IPS-18a (cell line): Measurements from ENCODE around the gene SYN1.

Experiments
- H3K27ac ChIP-seq: one replicate; pipeline ENCODE4 v1.5.1; 2013; ENCODE audit warnings: low read length
- H3K27me3 ChIP-seq: one replicate; pipeline ENCODE4 v1.6.1; 2013; ENCODE audit warnings: mild to moderate bottlenecking, low read length; ENCODE audit not compliant: control insufficient read depth, insufficient read depth
- H3K36me3 ChIP-seq: one replicate; pipeline ENCODE4 v1.6.1; 2013; ENCODE audit warnings: low read depth, low read length; ENCODE audit not compliant: control insufficient read depth
- H3K4me1 ChIP-seq: one replicate; pipeline ENCODE4 v1.6.1; 2013; ENCODE audit warnings: low read depth, low read length; ENCODE audit not compliant: control insufficient read depth
- H3K4me3 ChIP-seq: one replicate; pipeline ENCODE4 v1.5.1; 2013; ENCODE audit warnings: low read length
- H3K9ac ChIP-seq: one replicate; pipeline ENCODE4 v1.6.1; 2013; ENCODE audit warnings: mild to moderate bottlenecking, low read length, moderate library complexity
- H3K9me3 ChIP-seq: one replicate; pipeline ENCODE4 v1.6.1; 2013; ENCODE audit warnings: low read depth, low read length; ENCODE audit not compliant: control insufficient read depth

The SYN1 gene

DNA sequence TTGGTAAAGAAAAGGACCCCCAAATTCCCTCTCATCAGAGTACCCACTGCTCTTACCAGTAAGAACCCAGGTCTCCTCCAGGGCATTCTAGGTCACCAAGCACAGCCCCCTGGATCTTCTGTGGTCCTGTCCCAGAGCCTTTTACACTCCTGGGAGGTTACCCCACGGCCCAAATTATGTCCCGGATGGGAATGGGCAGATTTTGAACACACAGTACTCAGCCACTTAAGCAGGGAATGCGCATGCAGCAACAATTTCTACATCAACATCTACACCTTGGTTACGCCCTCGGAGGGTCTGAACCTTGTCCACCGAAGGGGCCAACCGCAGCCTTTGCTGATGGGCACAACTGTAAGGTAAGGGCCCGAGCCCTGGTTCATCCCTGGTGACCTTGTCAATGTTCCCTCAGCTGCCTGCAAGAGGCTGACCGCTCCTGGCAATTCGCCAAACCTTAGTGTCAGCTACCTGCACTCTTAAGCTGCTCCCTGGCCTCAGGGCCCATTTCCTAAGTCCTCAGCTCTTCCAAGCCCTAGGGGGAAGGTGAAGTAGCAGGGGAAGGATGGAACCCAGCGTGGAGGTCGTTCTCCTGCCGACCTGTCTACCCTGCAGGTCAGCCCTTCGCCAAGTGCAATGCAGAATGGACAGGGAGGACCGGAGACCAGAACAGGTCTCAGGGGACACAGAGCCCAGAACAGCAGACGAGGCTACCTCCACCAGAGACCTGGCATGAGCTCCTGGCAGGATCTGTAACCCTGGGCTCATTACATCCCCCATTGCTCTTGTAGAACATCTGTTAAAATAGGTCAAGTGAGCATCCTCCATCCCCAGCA lies 31.5 kb downstream of the SYN1 start:
- Histone ChIP-seq H3K27me3 (no peaks in the 10 kb centered on the region), H3K4me1 (no peaks in the 10 kb centered on the region), H3K4me3 (no peak overlapping the region), H3K36me3 (no peaks in the 10 kb centered on the region), H3K9ac (no peak overlapping the region), H3K27ac (no peak overlapping the region), H3K9me3 (peaks cover 8% of the 10 kb centered on the region)

DNA sequence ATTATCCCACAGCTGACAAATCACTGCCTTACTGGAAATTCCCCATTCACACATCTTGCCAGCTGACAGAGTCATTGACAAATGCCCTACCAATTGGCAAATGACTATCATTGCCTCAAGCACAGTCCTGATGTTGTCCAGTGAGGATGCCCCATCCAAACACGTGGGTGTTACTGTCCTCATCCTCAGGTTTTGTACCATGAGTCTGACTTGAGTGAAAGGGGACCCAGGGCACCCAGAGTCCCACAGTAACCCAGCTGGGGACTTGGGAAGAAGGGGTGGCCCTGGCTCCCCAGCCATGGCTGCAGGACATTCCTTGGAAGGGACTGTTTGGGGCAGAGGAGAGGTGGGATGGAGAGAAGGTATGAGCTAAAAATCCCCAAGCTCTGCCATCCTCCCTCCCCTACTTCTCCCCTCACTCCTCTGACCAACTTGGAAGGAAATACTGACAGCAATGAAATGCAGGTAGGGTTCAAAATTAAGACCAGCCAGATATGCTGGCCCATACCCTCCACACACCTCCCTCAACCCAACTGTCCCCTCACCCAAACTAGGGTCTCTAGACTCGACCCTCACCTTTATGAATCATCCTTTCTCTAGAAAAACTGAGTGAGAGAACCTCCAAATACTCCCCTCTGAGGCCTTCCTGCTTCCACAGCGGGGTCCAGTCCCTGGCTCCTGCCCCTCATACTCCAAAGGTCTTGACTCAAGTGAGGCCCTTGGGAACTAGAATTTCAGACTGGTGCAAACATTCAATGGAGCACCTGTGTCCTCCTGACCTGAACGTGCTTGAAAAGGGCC lies 32.4 kb downstream of the SYN1 start:
- Histone ChIP-seq H3K9ac (no peak overlapping the region), H3K36me3 (no peaks in the 10 kb centered on the region), H3K27ac (no peak overlapping the region), H3K4me3 (no peak overlapping the region), H3K9me3 (peaks cover 8% of the 10 kb centered on the region), H3K27me3 (no peaks in the 10 kb centered on the region), H3K4me1 (no peaks in the 10 kb centered on the region)

DNA sequence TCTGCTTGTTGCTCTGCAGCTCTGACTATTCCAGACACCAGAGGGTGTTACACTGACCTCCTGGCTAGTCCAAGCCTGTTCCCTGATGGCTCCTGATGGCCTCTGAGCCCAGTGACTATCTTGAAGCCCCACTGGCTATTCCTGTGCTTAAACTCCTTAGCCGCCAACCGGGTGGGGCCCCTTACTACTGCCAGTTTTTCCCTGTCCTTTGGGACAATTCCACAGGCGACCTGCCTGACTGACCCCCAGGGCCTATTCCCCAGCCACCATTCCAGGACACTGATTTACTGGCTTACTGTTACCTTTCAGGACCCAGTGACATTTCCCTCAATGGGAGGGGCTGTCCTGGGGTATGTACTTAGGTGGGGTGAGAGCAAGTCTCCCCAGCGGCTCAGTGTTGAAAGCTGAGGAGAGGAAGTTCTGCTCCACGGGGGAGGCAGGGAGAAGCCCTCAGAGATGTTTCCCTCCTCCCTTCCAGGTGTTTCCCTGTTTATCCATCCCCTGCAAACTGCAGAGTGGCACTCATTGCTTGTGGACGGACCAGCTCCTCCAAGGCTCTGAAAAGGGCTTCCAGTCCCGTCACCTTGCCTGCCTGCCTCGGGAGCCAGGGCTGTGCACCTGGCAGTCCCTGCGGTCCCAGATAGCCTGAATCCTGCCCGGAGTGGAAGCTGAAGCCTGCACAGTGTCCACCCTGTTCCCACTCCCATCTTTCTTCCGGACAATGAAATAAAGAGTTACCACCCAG lies 33.4 kb downstream of the SYN1 start:
- Histone ChIP-seq H3K9ac (no peak overlapping the region), H3K9me3 (peaks cover 8% of the 10 kb centered on the region), H3K27ac (no peak overlapping the region), H3K4me3 (no peak overlapping the region), H3K36me3 (no peaks in the 10 kb centered on the region), H3K4me1 (no peaks in the 10 kb centered on the region), H3K27me3 (no peaks in the 10 kb centered on the region)

GRCh38 chrX:47585273-47585672 lies 34.4 kb downstream of the SYN1 start:
- no peak overlapping the region for H3K4me3 ChIP-seq
- H3K27ac ChIP-seq: no peak overlapping the region
- no peaks in the 10 kb centered on the region for H3K27me3 ChIP-seq
- H3K9ac ChIP-seq: no peak overlapping the region
- no peaks in the 10 kb centered on the region for H3K4me1 ChIP-seq
- H3K9me3 ChIP-seq: peaks cover 8% of the 10 kb centered on the region
- no peaks in the 10 kb centered on the region for H3K36me3 ChIP-seq

GRCh38 chrX:47584714-47585113 lies 34.9 kb downstream of the SYN1 start:
- no peak overlapping the region for H3K4me3 ChIP-seq
- H3K9me3 ChIP-seq: peaks cover 8% of the 10 kb centered on the region
- H3K27ac ChIP-seq: no peak overlapping the region
- no peaks in the 10 kb centered on the region for H3K4me1 ChIP-seq
- no peaks in the 10 kb centered on the region for H3K27me3 ChIP-seq
- H3K36me3 ChIP-seq: no peaks in the 10 kb centered on the region
- H3K9ac ChIP-seq: no peak overlapping the region

- Histone ChIP-seq H3K4me3 (no peak overlapping the region), H3K4me1 (no peaks in the 10 kb centered on the region), H3K9ac (no peak overlapping the region), H3K27me3 (no peaks in the 10 kb centered on the region), H3K9me3 (peaks cover 8% of the 10 kb centered on the region), H3K36me3 (no peaks in the 10 kb centered on the region), H3K27ac (no peak overlapping the region)
These were observed 36.3 kb downstream of the SYN1 start for GRCh38 chrX:47583240-47583861.

GRCh38 chrX:47581731-47582647 lies 37.7 kb downstream of the SYN1 start, which contains the start of gene TIMP1:
Gene TIMP1 (plus strand): TSS chrX:47582436. CDS start chrX:47583416, 980 bp downstream.
- Histone ChIP-seq H3K27ac (no peak within 1 kb of the TSS), H3K4me3 (peak within 1 kb of the TSS; percentile 46), H3K36me3 (no peaks in the 10 kb centered on the region), H3K9me3 (peaks cover 8% of the 10 kb centered on the region), H3K9ac (no peak within 1 kb of the TSS), H3K4me1 (no peaks in the 10 kb centered on the region), H3K27me3 (no peaks in the 10 kb centered on the region)

DNA sequence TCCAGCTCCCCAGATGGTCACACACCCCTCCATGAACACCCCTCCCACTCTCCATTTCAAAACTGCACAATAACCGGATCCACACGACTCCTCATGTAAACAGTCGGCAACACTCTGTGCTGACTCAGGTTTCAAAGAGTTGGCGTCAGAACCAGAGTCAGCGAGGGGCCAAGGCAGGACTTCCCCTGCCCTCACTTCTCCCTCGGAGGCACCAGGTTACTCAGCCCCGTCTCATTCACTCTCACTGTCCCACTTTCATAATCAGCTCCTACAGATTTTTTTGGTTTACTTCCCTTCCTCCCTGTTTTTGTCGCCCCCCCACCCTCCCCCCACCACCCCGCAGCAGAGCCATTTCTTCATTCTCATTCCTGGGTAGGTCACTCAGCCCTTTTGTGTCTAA lies 40.1 kb downstream of the SYN1 start:
- no peaks in the 10 kb centered on the region for H3K36me3 ChIP-seq
- no peaks in the 10 kb centered on the region for H3K4me1 ChIP-seq
- H3K4me3 ChIP-seq: no peak overlapping the region
- H3K9ac ChIP-seq: no peak overlapping the region
- H3K27ac ChIP-seq: no peak overlapping the region
- peaks cover 3% of the 10 kb centered on the region for H3K9me3 ChIP-seq
- no peaks in the 10 kb centered on the region for H3K27me3 ChIP-seq

GRCh38 chrX:47578692-47579091 lies 41.0 kb downstream of the SYN1 start:
- H3K27ac ChIP-seq: no peak overlapping the region
- no peaks in the 10 kb centered on the region for H3K36me3 ChIP-seq
- H3K9me3 ChIP-seq: no peaks in the 10 kb centered on the region
- no peak overlapping the region for H3K9ac ChIP-seq
- H3K4me1 ChIP-seq: no peaks in the 10 kb centered on the region
- H3K4me3 ChIP-seq: no peak overlapping the region
- no peaks in the 10 kb centered on the region for H3K27me3 ChIP-seq

- Histone ChIP-seq H3K36me3 (no peaks in the 10 kb centered on the region), H3K9me3 (no peaks in the 10 kb centered on the region), H3K4me3 (no peak overlapping the region), H3K9ac (no peak overlapping the region), H3K27me3 (no peaks in the 10 kb centered on the region), H3K27ac (no peak overlapping the region), H3K4me1 (peaks cover 3% of the 10 kb centered on the region)
These were observed 41.8 kb downstream of the SYN1 start for GRCh38 chrX:47577901-47578300.
